ENCODE measurements around the gene PRPF19. TPM values are rescaled to one million over a fixed set of nuclear protein-coding genes. Genes with fewer than 3 reads are reported as not detected.

PRPF19 gene
- total and polyA plus RNA-seq, 10 of the 15 experiments (the other 5 are each of a cell fraction or from before 2014, with no cell fraction given) = 8.7 to 170 (median 61.3) TPM

- DNase-seq (ENCODE audit: low read depth, low spot score) = no peak
- Histone ChIP-seq H4K20me1 (ENCODE audit: control insufficient read depth, insufficient read depth) (no peaks in the 10 kb centered on the region), H3K4me1 (ENCODE audit: control insufficient read depth, insufficient read depth, low read length) (peaks cover 24% of the 10 kb centered on the region), H3K9ac (ENCODE audit: control insufficient read depth, insufficient read depth, low read length) (peak within 1 kb of the TSS; percentile 48; the same call in 1 of the 2 replicates), H3K4me2 (ENCODE audit: control insufficient read depth, insufficient read depth) (peak within 1 kb of the TSS; percentile 98), H3K9me3 (replicated peaks; ENCODE audit: control insufficient read depth, insufficient read depth, low read length) (no peaks in the 10 kb centered on the region), H3K27ac (ENCODE audit: control insufficient read depth, insufficient read depth) (no peak within 1 kb of the TSS), H3K36me3 (ENCODE audit: control insufficient read depth in 2 of 2, insufficient read depth in 2 of 2, low read length in 1 of 2) (peaks cover 15 to 21% of the 10 kb centered on the region in 2 experiments), H3K4me3 (peak within 1 kb of the TSS; percentile 59), H3K79me2 (ENCODE audit: control insufficient read depth, insufficient read depth, low read length) (peaks cover 1% of the 10 kb centered on the region; the same call in 1 of the 2 replicates), H2AFZ (ENCODE audit: control insufficient read depth, low read depth, low read length) (peak within 1 kb of the TSS; percentile 68), H3K27me3 (replicated peaks in 1 of 2; ENCODE audit: control insufficient read depth in 2 of 2, insufficient read depth in 2 of 2, low read length in 1 of 2) (no peaks in the 10 kb centered on the region)
- ChIA-PET SMC1A (ENCODE audit: uncharacterized antibody, unreplicated experiment) (interaction anchor here (1.7 to 1.8 kb wide), 2 partner anchors 9 to 11 kb away, joined by 5 to 7 read pairs; partner anchors contain the start of gene TMEM109), CTCF (interaction anchor here (0.6 to 1.5 kb wide), 4 partner anchors 10 to 234 kb away, joined by 3 to 11 read pairs (median 4); partner anchors contain the start of gene TMEM109), RAD21 (ENCODE audit: unreplicated experiment) (interaction anchor here (0.5 to 1.8 kb wide), 6 partner anchors 9 to 137 kb away, joined by 3 to 8 read pairs (median 4); partner anchors contain the start of gene TMEM109), POLR2A (interaction anchor here (0.8 to 1.7 kb wide), 4 partner anchors 9 to 162 kb away, joined by 3 to 9 read pairs (median 4); partner anchors contain the start of gene TMEM109)
- intact Hi-C loops (cut with micrococcal nuclease; ENCODE audit: unreplicated experiment) = no loop called here
- no TSS peak for BruUV-seq (replicated peaks)
- in situ Hi-C loops (cut with MboI) = no loop called here
- FAIRE-seq = no peak
- ATAC-seq = peak; percentile 66
- WGBS (ENCODE audit: insufficient coverage, insufficient replicate concordance, low lambda C conversion rate, missing lambda C conversion rate) = 0% methylated on average over 25 of the region's 69 CpGs
- TF ChIP-seq SP1 (IDR thresholded peaks at IDR 0.05; ENCODE audit: low read depth, low read length) = peak; percentile 2
- no peak for TF ChIP-seq ZNF24 (IDR thresholded peaks at IDR 0.05)
- peak; percentile 64; the same call in 1 of the 2 replicates for TF ChIP-seq SMARCA5 (IDR thresholded peaks at IDR 0.05)
- TF ChIP-seq YY1 (IDR thresholded peaks at IDR 0.05; ENCODE audit: low read depth, low read length) = no peak
- no peak for TF ChIP-seq ZBTB11 (CRISPR knock-in tag; IDR thresholded peaks at IDR 0.05)
- no peak for TF ChIP-seq MEF2A (IDR thresholded peaks at IDR 0.05; ENCODE audit: insufficient read depth, low read depth, low read length)
- 0 out of 2 replicates have a peak, but pooled peaks have one; percentile 26 for TF ChIP-seq ZNF687 (IDR thresholded peaks at IDR 0.05)
- TF ChIP-seq DPF2 (IDR thresholded peaks at IDR 0.05) = peak; percentile 67
- peak; percentile 59; the same call in 1 of the 2 replicates for TF ChIP-seq LARP7 (IDR thresholded peaks at IDR 0.05)
- peak; percentile 72 for TF ChIP-seq RELB (IDR thresholded peaks at IDR 0.05; ENCODE audit: low read depth)
- peak; percentile 90 for TF ChIP-seq IKZF1 (conservative IDR thresholded peaks at IDR 0.05)
- peak; percentile 57; the same call in 1 of the 2 replicates for TF ChIP-seq RB1 (IDR thresholded peaks at IDR 0.05; ENCODE audit: borderline replicate concordance)
- peak; percentile 36 to 55; a peak in 2 of 4 replicates for TF ChIP-seq IKZF2 (IDR thresholded peaks at IDR 0.05)
These were observed 17.9 kb upstream of the PRPF19 start, which contains the start of gene TMEM132A for GRCh38 chr11:60924110-60924905. TMEM132A (plus strand) TSS chr11:60924460; CDS start chr11:60924634, 174 bp downstream.

Measured in GM12878 (cell line).